GM18868 (cell line): ENCODE measurements around the gene ILK.
A peak's percentile ranks its signal among the peaks of the same experiment; 100 is the strongest.

ENCODE experiments used
- ATAC-seq: cut with Tn5 transposase; IDR thresholded peaks from one replicate; pipeline ENCODE4 v1.9.1; 2021; ENCODE audit warnings: mild to moderate bottlenecking, moderate library complexity; ENCODE audit not compliant: unreplicated experiment

Gene ILK

GRCh38 chr11:6572215-6572614 is 31.4 kb upstream of the ILK start:
- no peak for ATAC-seq

GRCh38 chr11:6574816-6575715 is 28.5 kb upstream of the ILK start:
- no peak for ATAC-seq

- no peak for ATAC-seq
Observed at GRCh38 chr11:6576471-6577373, 26.9 kb upstream of the ILK start.

DNA sequence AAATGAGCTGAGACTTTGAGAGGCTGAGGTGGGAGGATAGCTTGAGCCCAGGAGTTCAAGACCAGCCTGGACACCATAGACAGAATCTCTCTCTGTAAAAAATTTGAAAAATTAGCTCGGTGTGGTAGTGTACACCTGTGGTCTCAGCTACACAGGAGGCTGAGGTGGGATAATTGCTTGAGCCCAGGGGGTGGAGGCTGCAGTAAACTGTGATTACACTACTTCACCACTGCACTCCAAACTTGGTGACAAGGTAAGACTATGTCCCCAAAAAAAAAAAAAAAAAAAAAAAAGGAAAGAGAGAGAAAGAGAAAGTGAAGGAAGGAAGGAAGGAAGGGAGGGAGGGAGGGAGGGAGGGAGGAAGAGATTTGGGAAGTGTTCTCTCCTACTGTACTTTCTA is 25.4 kb upstream of the ILK start:
- ATAC-seq, result no peak

DNA sequence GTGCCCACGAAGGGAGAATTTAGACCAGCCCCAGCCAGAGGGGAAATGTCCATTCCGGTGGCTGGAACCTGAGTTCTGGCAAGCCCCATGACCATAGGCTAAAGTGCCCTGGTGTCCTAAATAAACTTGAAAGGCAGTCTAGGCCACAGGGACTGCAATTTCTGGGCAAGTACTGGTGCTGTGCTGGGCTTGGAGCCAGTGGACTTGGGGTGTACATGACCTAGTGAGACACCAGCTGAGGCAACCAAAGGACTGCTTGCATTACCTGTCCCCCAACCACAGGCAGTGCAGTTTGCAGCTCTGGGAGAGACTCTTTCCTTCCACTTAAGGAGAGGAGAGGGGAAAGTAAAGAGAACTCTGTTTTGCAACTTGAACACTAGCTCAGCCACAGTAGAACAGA is 23.9 kb upstream of the ILK start:
- ATAC-seq, result no peak

DNA sequence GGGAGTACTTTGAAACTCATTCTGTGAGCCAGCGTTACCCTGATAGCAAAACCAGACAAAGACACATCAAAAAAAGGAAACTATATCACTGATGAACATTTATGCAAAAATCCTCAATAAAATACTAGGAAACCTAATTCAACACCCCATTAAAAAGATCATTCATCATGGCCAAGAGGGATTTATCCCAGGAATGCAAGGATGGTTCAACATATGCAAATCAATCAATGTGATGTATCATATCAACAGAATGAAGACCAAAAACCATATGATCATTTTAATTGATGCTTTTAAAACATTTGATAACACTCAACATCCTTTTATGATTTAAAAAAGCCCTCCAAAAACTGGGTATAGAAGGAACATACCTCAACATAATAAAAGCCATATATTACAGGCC is 20.0 kb upstream of the ILK start:
- ATAC-seq, result no peak

DNA sequence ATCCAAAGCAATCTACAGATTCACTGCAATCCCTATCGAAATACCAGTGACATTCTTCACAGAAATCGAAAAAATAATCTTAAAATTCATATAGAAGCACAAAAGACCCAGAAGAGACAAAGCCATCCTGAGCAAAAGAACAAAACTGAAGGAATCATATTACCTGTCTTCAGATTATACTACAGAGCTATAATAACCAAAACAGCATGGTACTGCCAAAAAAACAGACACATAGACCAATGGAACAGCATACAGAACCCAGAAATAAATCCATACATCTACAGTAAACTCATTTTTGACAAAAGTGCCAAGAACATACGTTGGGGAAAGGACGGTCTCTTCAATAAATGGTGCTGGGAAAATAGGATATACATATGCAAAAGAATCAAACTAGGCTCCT is 19.0 kb upstream of the ILK start:
- no peak for ATAC-seq

GRCh38 chr11:6586434-6587359 is 16.9 kb upstream of the ILK start:
- ATAC-seq, result no peak

GRCh38 chr11:6587360-6587953 is 16.1 kb upstream of the ILK start:
- ATAC-seq, result no peak

- no peak for ATAC-seq
Observed at GRCh38 chr11:6588018-6588417, 15.6 kb upstream of the ILK start.

- ATAC-seq, result no peak
Observed at GRCh38 chr11:6594142-6594768, 9.3 kb upstream of the ILK start.

- no peak for ATAC-seq
Observed at GRCh38 chr11:6596239-6596877, 7.2 kb upstream of the ILK start.

- no peak for ATAC-seq
Observed at GRCh38 chr11:6598555-6598954, 5.0 kb upstream of the ILK start.

GRCh38 chr11:6599449-6599848 is 4.1 kb upstream of the ILK start:
- ATAC-seq, result no peak

GRCh38 chr11:6599881-6600390 is 3.6 kb upstream of the ILK start:
- ATAC-seq, result no peak

GRCh38 chr11:6601041-6601461 is 2.5 kb upstream of the ILK start:
- no peak for ATAC-seq

- no peak for ATAC-seq
Observed at GRCh38 chr11:6602096-6602940, 1.3 kb upstream of the ILK start.

DNA sequence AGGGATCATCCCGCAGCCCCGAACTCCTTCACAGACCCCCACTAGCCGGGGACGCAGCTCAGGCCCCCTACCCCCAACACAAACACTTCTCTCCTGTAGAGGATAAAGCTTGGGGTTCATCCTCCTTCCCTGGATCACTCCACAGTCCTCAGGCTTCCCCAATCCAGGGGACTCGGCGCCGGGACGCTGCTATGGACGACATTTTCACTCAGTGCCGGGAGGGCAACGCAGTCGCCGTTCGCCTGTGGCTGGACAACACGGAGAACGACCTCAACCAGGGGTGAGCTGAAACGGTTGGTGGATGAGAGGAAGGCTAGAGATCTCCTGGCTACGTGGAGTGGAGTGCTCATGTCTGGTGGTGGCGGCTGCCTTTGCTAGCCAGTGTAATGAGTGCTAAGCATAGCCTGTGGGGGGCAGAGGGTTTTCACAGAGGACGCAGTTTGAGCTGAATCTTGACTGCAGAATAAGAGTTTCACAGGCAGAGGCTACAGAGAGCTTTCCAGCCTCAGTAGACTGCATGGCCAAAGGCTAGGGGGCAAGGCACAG is 580 bp downstream of the ILK start:
- peak; percentile 44 for ATAC-seq
